Measurements from ENCODE around the gene ADCY5.

Gene ADCY5

DNA sequence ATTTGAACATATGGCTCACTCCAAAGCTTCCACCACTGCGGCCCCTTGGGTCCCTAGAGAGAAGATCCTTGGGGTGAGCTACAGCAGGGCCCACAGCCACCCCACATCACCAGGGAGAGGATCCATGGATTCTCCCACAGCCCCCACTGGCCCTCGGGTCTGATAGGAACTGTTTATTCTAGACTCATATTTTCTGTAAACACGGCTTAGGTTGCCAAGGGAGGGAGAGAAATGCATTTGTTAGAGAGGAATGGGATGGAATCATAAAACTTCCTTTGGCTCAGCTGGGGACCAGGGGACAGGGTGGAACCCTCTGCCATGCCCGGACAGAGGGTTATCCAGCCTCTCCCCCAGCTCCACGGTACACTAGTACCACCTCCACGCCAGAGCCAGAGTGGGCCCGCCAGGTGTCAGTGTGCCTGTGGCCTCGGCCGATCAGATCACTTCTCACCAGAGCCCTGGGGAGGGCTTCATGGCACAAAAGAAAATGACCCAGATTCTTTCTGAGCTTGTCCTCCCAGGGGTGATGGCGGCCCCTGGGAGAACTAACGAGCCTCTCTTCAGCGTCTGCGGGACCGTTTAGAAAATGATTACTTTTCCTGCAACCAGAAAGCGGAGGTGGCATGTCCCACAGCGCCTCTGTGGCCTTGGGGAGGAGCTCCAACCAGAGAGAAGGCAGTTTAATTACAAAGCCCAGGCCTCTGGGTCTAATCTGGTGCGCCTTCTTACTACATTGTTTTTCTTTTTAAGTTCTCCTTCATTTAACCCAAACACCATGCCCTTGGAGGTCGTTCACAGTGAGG is 33.7 kb downstream of the ADCY5 start:
- in situ Hi-C loops (cut with HindIII; ENCODE audit: low pct_ligation_motif_present, low pct_unique_long_range_greater_than_20kb, low sequenced_read_pairs) = no loop called here
- no peak for DNase-seq

DNA sequence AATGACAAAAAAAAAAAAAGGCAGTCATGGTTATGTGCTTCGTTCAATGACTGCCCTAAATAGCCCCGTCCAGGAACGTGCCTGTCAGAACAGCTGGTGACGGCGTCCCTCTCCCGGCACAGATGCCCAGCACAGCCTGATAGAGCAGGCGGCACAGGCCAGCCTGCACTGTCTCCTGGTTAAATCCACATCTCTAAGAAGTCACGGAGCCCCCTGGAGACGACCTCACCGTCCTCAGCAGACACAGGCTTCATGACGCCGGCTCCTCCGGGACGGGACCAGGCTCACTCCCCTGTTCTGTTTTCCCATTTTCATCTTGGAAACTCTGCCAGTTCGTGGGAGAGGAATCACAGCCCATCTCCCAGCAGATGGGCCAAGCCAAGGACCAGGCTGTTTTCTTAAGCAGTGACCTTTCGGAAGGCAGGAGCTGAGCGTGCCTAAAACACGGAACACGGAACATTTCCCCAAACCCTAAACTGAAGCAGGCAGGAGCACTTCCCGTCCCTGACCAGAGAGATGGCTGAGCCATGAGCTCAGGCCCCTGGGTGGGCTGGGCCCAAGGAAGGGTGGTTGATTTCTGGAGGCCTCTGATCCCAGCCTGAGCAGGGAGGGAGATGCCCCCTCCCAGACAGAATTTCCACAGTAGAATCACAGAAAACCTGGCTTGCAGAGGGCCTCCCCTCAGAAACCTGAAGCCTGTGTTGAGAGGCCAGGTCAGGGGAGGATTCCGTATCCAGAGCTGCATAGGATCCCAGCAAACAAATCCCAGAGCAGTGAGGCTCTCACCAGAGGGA is 35.9 kb downstream of the ADCY5 start:
- no peak for DNase-seq
- in situ Hi-C loops (cut with HindIII; ENCODE audit: low pct_ligation_motif_present, low pct_unique_long_range_greater_than_20kb, low sequenced_read_pairs) = no loop called here

GRCh38 chr3:123412076-123412475 is 36.8 kb downstream of the ADCY5 start:
- no peak for DNase-seq
- in situ Hi-C loops (cut with HindIII; ENCODE audit: low pct_ligation_motif_present, low pct_unique_long_range_greater_than_20kb, low sequenced_read_pairs) = no loop called here

DNA sequence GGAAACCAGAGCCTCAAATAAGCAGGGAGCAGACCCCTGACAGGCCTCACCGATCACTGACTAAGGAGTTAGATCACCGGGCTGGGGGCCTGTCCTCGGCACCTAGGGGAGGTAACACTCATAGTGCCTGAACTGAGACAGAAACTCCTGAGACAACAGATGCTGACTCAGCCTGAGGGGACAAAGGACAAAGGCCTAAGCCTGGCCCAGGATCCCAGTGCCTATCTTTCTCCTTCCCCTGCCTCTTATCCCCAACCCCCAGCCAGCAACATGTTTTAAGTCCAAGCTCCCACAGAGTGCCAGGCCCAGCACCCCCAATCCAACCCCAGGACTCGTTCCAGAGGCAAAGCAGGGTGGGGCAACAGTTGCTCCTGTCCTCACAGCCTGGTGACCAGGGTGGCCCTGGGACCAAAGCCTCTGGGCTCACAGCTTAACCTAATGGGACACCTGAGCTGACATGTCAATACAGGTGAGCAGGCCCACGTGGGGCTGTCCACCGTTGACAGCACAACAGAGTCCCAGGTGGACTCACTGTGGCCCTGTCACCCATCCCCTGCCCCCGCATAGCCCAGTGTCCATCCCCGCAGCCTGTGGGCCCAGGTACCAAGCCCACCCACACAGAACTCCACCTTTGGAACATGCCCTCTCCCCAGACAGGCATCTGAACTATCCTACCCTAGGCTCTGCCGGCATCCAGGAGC is 37.4 kb downstream of the ADCY5 start:
- no peak for DNase-seq
- in situ Hi-C loops (cut with HindIII; ENCODE audit: low pct_ligation_motif_present, low pct_unique_long_range_greater_than_20kb, low sequenced_read_pairs) = no loop called here

GRCh38 chr3:123410149-123410515 is 38.8 kb downstream of the ADCY5 start:
- in situ Hi-C loops (cut with HindIII; ENCODE audit: low pct_ligation_motif_present, low pct_unique_long_range_greater_than_20kb, low sequenced_read_pairs) = no loop called here
- no peak for DNase-seq

- in situ Hi-C loops (cut with HindIII; ENCODE audit: low pct_ligation_motif_present, low pct_unique_long_range_greater_than_20kb, low sequenced_read_pairs) = no loop called here
- DNase-seq = peak; percentile 62
Measured at GRCh38 chr3:123409443-123410148, 39.3 kb downstream of the ADCY5 start.

- in situ Hi-C loops (cut with HindIII; ENCODE audit: low pct_ligation_motif_present, low pct_unique_long_range_greater_than_20kb, low sequenced_read_pairs) = no loop called here
- DNase-seq = no peak
Measured at GRCh38 chr3:123406598-123406997, 42.3 kb downstream of the ADCY5 start.

DNA sequence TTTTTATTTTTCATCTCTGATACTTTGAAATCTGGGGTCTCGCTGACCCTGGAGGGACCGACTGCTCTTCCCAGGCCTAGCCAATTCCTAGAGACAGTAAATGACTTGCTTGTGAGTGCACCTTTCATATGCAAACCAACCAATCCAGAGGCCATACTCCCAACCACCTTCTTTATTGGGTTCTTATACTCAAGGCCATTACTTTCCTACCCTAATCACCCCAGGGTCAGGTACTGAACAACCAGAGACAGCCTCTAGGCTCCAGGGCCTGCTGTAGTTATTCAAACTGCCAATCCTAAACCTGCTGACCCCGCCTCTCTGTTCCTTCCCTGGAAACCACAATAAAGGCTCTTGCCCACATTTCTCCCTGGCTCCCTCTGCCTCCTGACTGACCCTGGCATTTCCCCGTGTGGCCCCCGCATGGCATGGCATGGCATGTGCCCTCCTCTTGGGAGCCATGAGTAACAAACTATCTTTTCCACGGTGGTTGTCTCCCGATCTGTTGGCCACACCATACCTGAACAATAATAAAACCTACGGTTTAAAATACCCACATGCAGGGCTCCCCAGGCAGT is 42.9 kb downstream of the ADCY5 start:
- in situ Hi-C loops (cut with HindIII; ENCODE audit: low pct_ligation_motif_present, low pct_unique_long_range_greater_than_20kb, low sequenced_read_pairs) = no loop called here
- DNase-seq = no peak

DNA sequence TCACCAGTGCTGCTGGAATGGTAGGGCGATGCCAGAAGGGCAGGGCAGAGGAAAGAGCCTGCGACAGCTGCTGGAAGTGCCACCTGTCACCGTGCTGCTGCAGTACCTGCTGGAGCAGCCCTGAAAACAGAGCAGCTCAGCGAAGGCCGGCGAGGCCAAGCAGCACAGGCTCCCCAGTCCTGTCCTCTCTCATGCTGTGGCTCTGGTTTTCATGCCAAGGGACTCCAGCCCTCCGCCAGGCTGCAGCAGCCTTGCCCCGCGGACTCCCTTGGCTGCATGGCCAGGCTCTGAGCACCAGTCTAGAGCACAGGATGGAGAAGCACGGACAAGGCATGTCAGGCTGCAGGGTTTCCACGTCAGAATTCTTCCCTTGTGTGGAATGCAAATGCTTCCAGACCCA is 43.9 kb downstream of the ADCY5 start:
- DNase-seq = no peak
- in situ Hi-C loops (cut with HindIII; ENCODE audit: low pct_ligation_motif_present, low pct_unique_long_range_greater_than_20kb, low sequenced_read_pairs) = no loop called here

GRCh38 chr3:123404391-123404790 is 44.5 kb downstream of the ADCY5 start:
- no peak for DNase-seq
- in situ Hi-C loops (cut with HindIII; ENCODE audit: low pct_ligation_motif_present, low pct_unique_long_range_greater_than_20kb, low sequenced_read_pairs) = no loop called here

DNA sequence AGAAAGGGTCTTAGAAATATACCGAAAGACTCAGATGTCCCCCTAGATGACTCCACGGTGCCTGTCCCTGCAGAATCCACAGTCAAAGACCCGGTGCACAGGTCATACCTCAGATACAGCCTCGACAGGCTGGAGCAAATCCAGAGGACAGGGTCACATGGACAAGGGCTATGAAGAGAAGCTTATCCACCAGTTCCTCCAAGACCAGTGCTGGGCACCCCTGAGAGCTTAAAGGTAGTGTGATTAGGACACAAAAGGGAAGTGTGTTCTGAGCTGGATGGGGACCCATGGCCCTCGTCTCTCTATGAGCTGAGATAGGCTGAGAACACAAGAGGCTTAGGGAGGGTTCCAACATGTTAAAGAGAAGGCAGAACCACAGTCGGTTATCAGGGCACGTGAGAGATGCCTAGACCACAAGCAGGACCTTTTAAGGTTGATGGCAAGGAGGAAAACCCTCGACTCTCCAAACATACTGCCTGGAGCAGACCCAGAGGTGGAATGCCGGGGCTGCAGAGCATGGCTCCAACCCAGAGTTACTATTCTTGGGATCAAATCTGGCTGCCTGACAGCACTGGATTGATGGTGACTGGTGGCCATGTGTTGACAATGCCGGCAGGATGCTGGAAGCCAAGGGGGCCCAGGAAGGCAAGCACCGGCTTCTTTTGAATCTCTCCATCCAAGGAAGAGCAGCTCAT is 46.9 kb downstream of the ADCY5 start:
- no peak for DNase-seq
- in situ Hi-C loops (cut with HindIII; ENCODE audit: low pct_ligation_motif_present, low pct_unique_long_range_greater_than_20kb, low sequenced_read_pairs) = no loop called here

- DNase-seq = no peak
- in situ Hi-C loops (cut with HindIII; ENCODE audit: low pct_ligation_motif_present, low pct_unique_long_range_greater_than_20kb, low sequenced_read_pairs) = no loop called here
Measured at GRCh38 chr3:123400169-123400568, 48.7 kb downstream of the ADCY5 start.

GRCh38 chr3:123399653-123400052 is 49.2 kb downstream of the ADCY5 start:
- no peak for DNase-seq
- in situ Hi-C loops (cut with HindIII; ENCODE audit: low pct_ligation_motif_present, low pct_unique_long_range_greater_than_20kb, low sequenced_read_pairs) = no loop called here

DNA sequence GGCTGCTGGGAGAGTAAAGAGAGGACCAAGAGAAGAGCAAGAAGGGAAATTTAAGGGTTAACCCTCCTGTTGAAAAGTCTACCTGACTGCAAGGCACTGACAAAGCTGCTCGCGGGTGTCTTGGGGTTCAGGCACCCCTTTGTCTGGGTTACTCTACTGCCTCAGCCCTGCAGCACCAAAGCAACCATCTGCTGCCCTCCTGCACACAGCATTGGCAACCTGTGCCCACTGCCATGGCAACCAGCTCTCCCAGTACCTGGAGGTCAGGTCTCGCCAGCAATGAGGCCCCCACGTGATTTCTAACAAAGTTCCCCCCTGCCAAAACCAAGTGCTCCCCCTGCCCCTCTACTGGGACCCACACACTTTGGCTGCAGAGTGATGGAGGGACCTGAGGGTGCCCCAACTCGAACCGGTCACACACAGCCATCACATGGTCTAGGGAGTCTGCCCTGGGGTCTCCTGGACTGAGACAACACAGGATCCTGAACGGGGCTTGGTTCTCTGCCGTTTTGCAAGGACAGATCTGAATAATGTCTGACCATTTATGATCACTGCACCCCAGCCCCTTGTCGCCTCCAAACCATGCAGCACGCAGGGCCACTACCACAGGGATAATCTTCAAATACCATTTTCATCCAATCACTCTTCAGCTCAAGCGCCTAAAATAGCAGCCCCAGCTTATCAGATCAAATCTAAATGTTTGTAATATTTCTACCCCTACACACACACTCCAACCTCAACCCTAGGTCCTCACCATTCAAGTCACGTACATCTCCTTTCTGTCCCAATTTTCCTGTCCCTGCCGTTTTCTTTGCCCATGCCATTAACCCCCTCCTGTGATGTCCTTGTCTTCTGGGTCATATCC is 50.7 kb downstream of the ADCY5 start:
- no peak for DNase-seq
- in situ Hi-C loops (cut with HindIII; ENCODE audit: low pct_ligation_motif_present, low pct_unique_long_range_greater_than_20kb, low sequenced_read_pairs) = no loop called here

GRCh38 chr3:123397050-123397590 is 51.8 kb downstream of the ADCY5 start:
- DNase-seq = no peak
- in situ Hi-C loops (cut with HindIII; ENCODE audit: low pct_ligation_motif_present, low pct_unique_long_range_greater_than_20kb, low sequenced_read_pairs) = no loop called here

- in situ Hi-C loops (cut with HindIII; ENCODE audit: low pct_ligation_motif_present, low pct_unique_long_range_greater_than_20kb, low sequenced_read_pairs) = no loop called here
- no peak for DNase-seq
Measured at GRCh38 chr3:123396171-123397049, 52.5 kb downstream of the ADCY5 start.
